SU-DHL-6 (cell line): ENCODE data around the gene CAPN8.

Experiments
- H2AFZ ChIP-seq: fragments of 200-600 bp; sonication (generic); 2 replicates; pipeline ENCODE4 v1.6.1; 2014; ENCODE audit warnings: low read depth, mild to moderate bottlenecking, moderate library complexity, mixed read lengths, antibody characterized with exemption, low read length; ENCODE audit not compliant: severe bottlenecking
- H3F3A ChIP-seq: fragments of 200-600 bp; shearing (Covaris generic); 2 replicates; pipeline ENCODE4 v1.6.0; 2016; ENCODE audit warnings: antibody characterized with exemption, mild to moderate bottlenecking; ENCODE audit not compliant: insufficient read depth
- H3K27ac ChIP-seq: fragments of 200-600 bp; sonication (generic); 2 replicates; pipeline ENCODE4 v1.5.1; 2016; ENCODE audit warnings: low read depth, mild to moderate bottlenecking, low read length, moderate library complexity, mixed read lengths
- H3K27me3 ChIP-seq: fragments of 200-600 bp; sonication (generic), shearing (Covaris generic); 2 replicates; pipeline ENCODE4 v1.6.0; 2014; ENCODE audit warnings: mild to moderate bottlenecking, low read length
- H3K36me3 ChIP-seq: fragments of 200-600 bp; sonication (generic); 2 replicates; pipeline ENCODE4 v1.6.1; 2014; ENCODE audit warnings: mild to moderate bottlenecking, low read length, mixed read lengths
- H3K4me2 ChIP-seq: fragments of 300-600, 200-600 bp; shearing (Covaris generic), sonication (generic); 2 replicates; pipeline ENCODE4 v1.6.0; 2014; ENCODE audit warnings: low read length, low read depth, mild to moderate bottlenecking; ENCODE audit not compliant: poor library complexity, severe bottlenecking
- H3K4me3 ChIP-seq: fragments of 200-600 bp; sonication (generic); 2 replicates; pipeline ENCODE4 v1.5.1; 2014; ENCODE audit warnings: antibody characterized with exemption, low read length, mild to moderate bottlenecking, mixed read lengths; ENCODE audit not compliant: insufficient read depth, poor library complexity, severe bottlenecking
- H3K79me2 ChIP-seq: fragments of 200-600 bp; sonication (generic); 2 replicates; pipeline ENCODE4 v1.6.1; 2014; ENCODE audit warnings: mild to moderate bottlenecking, low read length, moderate library complexity; ENCODE audit not compliant: insufficient read depth
- H3K9ac ChIP-seq: fragments of 200-600 bp; sonication (generic); 2 replicates; pipeline ENCODE4 v1.7.0; 2014; ENCODE audit warnings: mild to moderate bottlenecking, low read length
- H3K9me2 ChIP-seq: fragments of 200-600 bp; sonication (generic); replicated peaks from 2 replicates; pipeline ENCODE4 v1.6.1; 2014; ENCODE audit warnings: low read length; ENCODE audit not compliant: insufficient read depth
- H3K9me3 ChIP-seq: fragments of 200-600 bp; sonication (generic); 2 replicates; pipeline ENCODE4 v1.6.1; 2014; ENCODE audit warnings: low read length, mixed read lengths; ENCODE audit not compliant: insufficient read depth
- H4K20me1 ChIP-seq: fragments of 200-600 bp; sonication (generic); 2 replicates; pipeline ENCODE4 v1.6.1; 2014; ENCODE audit warnings: low read depth, mild to moderate bottlenecking, antibody characterized with exemption, low read length, moderate library complexity, mixed read lengths
- EZH2phosphoT487 ChIP-seq: fragments of 200-600 bp; sonication (generic), shearing (Covaris generic); conservative IDR thresholded peaks from 2 replicates; pipeline ENCODE4 v1.6.1; 2018; ENCODE audit warnings: mild to moderate bottlenecking, antibody characterized with exemption, low read length, moderate library complexity, mixed read lengths
- TF ChIP-seq, protein P1 (sequence below): fragments of 200-600 bp; sonication (generic); IDR thresholded peaks from one replicate; pipeline ENCODE4 v1.5.1; 2017; ENCODE audit warnings: antibody characterized with exemption, mild to moderate bottlenecking, low read length, moderate library complexity; ENCODE audit not compliant: insufficient read depth, poor library complexity, severe bottlenecking

The CAPN8 gene

DNA sequence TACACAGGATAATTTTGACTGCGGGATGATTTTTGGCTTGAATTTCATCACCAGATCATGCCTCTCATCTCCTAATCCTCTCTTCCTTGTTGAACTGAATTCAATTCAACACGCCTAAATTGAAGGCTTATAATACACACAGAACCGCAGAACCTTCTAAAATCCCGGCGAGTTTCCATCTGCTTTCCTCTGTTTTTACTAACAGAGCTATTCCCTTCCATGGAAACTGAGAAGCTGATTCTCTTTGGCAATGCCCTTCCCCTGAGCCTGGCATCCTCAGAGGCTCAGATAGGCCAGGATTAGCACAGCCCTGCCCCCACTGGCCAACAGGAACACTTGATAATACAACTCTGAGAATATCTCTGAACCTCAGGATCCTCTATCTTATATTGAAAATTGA lies 130.2 kb downstream of the CAPN8 start:
- no peak overlapping the region for H3K4me2 ChIP-seq
- H3F3A ChIP-seq: no peaks in the 10 kb centered on the region
- no peaks in the 10 kb centered on the region for H3K9me2 ChIP-seq
- no peaks in the 10 kb centered on the region for H4K20me1 ChIP-seq
- H3K36me3 ChIP-seq: no peaks in the 10 kb centered on the region
- TF ChIP-seq EZH2phosphoT487: no peak
- TF ChIP-seq, protein P1, sequence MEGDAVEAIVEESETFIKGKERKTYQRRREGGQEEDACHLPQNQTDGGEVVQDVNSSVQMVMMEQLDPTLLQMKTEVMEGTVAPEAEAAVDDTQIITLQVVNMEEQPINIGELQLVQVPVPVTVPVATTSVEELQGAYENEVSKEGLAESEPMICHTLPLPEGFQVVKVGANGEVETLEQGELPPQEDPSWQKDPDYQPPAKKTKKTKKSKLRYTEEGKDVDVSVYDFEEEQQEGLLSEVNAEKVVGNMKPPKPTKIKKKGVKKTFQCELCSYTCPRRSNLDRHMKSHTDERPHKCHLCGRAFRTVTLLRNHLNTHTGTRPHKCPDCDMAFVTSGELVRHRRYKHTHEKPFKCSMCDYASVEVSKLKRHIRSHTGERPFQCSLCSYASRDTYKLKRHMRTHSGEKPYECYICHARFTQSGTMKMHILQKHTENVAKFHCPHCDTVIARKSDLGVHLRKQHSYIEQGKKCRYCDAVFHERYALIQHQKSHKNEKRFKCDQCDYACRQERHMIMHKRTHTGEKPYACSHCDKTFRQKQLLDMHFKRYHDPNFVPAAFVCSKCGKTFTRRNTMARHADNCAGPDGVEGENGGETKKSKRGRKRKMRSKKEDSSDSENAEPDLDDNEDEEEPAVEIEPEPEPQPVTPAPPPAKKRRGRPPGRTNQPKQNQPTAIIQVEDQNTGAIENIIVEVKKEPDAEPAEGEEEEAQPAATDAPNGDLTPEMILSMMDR: no peak
- no peak overlapping the region for H3K27ac ChIP-seq
- no peaks in the 10 kb centered on the region for H3K79me2 ChIP-seq
- H3K9me3 ChIP-seq: no peaks in the 10 kb centered on the region
- H3K4me3 ChIP-seq: no peak overlapping the region
- no peaks in the 10 kb centered on the region for H3K27me3 ChIP-seq
- no peak overlapping the region for H2AFZ ChIP-seq
- no peak overlapping the region for H3K9ac ChIP-seq

DNA sequence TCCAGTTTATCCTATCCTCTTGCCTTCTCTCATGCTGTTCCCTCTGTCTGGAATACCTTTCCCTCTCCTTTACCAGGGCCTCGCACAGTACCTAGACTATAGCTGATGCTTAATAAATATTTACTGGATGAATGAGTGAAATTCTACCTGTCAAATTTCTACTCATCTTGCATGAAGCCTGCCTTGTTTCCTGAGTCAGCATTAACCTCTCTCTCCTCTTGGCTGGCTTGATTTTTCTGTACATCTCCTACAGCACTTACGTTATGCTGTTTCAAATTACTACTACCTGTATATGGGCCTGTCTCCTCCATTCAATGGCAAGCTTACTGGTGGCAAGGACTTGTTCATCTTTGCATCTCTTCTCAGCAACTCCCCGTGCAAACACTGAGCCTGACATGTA lies 130.8 kb downstream of the CAPN8 start:
- no peaks in the 10 kb centered on the region for H3K79me2 ChIP-seq
- no peak overlapping the region for H3K27ac ChIP-seq
- no peaks in the 10 kb centered on the region for H3K9me3 ChIP-seq
- H3K27me3 ChIP-seq: no peaks in the 10 kb centered on the region
- H3K4me2 ChIP-seq: no peak overlapping the region
- no peaks in the 10 kb centered on the region for H3F3A ChIP-seq
- H3K9ac ChIP-seq: no peak overlapping the region
- H2AFZ ChIP-seq: no peak overlapping the region
- no peaks in the 10 kb centered on the region for H4K20me1 ChIP-seq
- no peak overlapping the region for H3K4me3 ChIP-seq
- no peaks in the 10 kb centered on the region for H3K36me3 ChIP-seq
- H3K9me2 ChIP-seq: no peaks in the 10 kb centered on the region
- TF ChIP-seq EZH2phosphoT487: no peak
- TF ChIP-seq, protein P1: no peak

DNA sequence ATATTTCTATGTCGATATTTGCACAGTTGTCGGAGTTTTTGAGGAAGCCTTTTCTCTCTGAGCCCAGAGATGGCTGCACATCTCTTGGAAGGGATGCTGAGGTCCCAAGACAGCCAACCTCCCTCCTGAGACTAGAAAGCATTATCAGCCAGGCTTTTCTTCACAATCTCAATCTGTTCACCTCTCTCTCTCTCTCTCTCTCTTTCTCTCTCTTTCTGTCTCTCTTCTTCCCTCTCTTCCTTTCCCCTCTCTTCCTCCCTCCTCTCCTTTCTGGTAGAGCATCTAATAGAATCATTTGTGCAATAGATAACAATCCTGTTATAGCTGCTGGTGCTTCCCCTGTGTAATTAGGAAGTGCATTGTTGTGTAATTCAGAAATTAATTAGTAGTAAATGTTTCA lies 131.8 kb downstream of the CAPN8 start:
- no peak overlapping the region for H3K9ac ChIP-seq
- no peaks in the 10 kb centered on the region for H3K9me3 ChIP-seq
- no peaks in the 10 kb centered on the region for H3K27me3 ChIP-seq
- no peaks in the 10 kb centered on the region for H3F3A ChIP-seq
- H3K4me3 ChIP-seq: no peak overlapping the region
- no peaks in the 10 kb centered on the region for H3K36me3 ChIP-seq
- no peaks in the 10 kb centered on the region for H3K9me2 ChIP-seq
- TF ChIP-seq, protein P1: no peak
- TF ChIP-seq EZH2phosphoT487: no peak
- no peaks in the 10 kb centered on the region for H4K20me1 ChIP-seq
- no peak overlapping the region for H2AFZ ChIP-seq
- no peaks in the 10 kb centered on the region for H3K79me2 ChIP-seq
- no peak overlapping the region for H3K27ac ChIP-seq
- H3K4me2 ChIP-seq: no peak overlapping the region
